Measurements from ENCODE around the gene SRP14.
"Not testable (repeated sequence)": the region's sequence is repeated elsewhere in the genome, so short reads cannot be mapped to it uniquely, and the experiment has no call there.

SRP14 gene

DNA sequence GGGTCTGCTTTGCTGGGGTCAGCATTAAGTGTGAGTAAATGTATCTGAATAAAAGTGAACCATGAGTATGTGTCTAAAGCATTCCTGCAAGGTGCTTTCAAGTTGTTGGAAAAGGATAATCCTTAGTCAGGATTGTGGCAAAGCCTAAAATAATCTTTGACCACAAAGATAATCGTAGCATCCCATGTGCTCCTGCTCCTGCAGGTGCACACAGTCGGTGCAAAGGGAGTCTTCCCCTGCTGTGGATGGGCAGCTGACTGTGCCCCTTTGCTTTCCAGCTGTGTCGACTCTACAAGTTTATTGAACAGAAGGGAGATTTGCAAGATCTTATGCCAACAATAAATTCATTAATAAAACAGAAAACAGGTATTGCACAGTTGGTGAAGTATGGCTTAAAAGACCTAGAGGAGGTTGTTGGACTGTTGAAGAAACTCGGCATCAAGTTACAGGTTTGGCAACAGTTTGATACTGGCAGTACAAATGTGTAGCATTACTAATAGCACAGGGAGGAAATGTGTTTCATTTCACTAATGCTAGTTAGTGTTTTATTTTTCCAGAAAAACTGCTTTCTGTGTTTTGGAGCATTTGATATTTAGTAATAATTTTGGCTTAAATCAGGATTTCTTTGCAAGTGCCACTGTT, 22.6 kb downstream of the SRP14 start:
- no peak for DNase-seq

DNA sequence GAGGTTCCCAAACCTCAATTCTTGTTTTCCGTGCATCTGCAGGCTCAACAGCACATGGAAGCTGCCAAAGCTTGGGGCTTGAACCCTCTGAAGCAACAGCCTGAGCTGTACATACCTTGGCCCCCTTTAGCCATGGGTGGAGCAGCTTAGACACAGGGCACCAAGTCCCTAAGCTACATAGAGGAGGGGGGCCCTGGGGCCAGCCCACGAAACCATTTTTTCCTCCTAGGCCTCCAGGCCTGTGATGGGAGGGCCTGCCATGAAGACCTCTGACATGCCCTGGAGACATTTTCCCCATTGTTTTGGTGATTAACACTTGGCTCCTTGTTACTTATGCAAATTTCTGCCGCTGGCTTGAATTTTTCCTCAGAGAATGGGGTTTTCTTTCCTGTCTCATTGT, 24.6 kb downstream of the SRP14 start:
- no peak for DNase-seq

DNA sequence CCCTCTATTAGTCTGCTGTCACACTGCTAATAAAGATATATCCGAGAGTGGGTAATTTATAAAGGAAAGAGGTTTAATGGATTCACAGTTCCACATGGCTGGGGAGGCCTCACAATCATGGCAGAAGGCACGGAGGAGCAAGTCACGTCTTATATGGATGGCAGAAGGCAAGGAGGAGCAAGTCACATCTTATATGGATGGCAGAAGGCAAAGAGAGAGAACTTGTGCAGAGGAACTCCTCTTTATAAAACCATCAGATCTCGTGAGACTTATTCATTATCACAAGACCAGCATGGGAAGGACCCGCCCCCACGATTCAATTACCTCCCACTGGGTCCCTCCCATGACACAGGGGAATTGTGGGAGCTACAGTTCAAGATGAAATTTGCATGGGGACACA, 25.6 kb downstream of the SRP14 start:
- DNase-seq = not testable (repeated sequence)

DNA sequence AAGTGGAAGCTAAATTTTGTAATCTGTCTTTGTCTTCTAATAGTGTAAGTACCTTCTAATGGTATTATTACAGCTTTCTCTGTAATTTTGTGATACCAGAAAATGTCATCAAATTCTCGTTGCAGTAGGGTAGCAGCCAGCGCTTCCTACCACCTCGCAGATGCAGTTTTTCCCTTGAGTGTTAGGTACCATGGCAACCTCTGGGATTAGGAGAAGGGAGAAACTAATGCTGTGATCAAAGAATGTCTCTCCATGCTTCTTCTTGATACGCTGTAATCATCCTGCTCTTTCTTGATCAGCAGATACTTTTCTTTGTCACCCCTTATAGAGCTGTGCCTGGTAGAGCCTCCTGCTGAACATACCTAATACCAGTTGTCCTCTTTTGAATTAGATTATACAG, 27.7 kb downstream of the SRP14 start:
- DNase-seq = no peak

DNA sequence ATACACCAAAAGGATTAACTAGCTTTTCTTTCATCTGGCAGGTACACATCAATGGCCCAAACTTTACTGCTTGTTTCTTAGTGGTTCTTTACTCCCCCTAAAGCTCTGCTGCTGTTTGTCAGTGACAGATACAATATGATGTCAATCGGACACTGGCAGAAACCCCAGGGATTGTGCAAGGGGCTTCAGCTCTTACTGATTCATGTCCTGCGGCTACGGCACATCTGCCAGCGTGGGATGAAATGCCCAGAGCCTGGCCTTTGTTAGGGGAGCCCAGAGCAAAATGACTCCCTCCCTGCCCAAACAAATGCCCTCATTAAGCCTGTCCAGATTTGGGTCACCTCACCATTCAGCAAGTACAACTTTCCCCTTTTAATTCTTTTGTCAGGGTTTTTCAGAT, 28.3 kb downstream of the SRP14 start:
- no peak for DNase-seq

DNA sequence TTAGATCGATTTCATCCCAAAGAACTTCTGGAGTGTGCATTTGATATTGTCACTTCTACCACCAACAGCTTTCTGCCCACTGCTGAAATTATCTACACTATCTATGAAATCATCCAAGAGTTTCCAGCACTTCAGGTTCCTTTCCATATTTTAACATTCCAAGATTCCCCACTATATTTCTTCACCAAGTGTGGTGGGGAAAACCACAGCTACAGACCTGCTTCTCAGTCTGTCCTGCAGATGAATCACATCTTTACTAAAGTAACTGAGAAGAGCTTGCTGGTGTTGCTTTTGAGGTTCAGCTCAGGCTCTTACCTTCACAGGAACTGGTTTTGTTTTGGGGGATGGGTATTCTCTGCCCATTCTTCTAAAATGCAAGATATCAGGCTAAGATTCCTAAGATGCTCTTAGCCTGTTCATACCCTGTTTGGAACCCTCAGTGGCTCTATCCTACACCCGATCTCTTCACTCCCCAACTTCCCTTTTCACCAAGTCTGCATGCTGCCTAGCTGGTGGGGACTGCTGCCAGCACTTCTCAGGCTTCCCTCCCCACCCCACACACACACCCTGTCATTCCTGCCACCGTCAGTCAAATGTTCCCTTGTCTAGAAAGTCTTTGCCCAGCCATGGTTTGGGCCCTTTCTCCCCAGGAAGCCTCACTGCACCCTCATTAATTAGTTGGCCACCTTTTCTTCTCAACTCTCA, 30.8 kb downstream of the SRP14 start:
- DNase-seq = no peak

DNA sequence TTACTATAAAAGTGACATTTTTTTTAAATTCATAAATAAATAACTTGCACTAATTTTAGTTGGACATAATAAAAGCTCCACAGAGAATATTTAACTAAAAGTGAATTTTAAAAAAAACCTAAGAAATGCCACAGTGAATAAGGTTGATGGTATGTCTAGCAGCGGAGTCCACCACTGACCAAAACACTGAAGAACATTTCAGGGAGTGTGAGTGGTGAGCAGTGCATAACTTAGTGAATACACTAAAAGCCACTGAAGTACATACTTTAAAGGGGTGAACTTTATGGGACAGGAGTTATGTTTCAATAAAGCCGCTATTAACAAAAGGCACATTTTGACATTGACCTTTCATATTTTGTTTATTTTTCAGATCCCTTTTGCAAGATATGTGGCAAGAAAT, 32.3 kb downstream of the SRP14 start:
- no peak for DNase-seq

DNA sequence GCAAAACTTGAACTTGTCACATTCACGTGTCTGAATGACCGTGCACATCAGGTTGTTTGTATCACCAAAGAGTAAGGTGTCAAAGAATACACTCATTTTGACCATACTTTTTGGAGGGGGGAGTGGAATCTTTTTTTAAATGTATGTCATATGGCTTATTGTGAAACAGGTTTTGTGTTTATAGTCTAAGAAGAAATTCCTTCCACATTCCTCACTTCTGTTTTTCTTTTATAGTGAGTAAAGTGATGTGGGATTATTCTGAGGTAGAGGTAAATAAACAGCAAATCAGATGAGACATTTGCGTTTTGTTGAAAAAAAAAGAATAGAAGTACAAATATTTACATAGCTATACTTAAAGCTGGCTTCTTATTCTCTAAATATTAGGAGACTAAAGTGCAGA, 33.0 kb downstream of the SRP14 start:
- no peak for DNase-seq

DNA sequence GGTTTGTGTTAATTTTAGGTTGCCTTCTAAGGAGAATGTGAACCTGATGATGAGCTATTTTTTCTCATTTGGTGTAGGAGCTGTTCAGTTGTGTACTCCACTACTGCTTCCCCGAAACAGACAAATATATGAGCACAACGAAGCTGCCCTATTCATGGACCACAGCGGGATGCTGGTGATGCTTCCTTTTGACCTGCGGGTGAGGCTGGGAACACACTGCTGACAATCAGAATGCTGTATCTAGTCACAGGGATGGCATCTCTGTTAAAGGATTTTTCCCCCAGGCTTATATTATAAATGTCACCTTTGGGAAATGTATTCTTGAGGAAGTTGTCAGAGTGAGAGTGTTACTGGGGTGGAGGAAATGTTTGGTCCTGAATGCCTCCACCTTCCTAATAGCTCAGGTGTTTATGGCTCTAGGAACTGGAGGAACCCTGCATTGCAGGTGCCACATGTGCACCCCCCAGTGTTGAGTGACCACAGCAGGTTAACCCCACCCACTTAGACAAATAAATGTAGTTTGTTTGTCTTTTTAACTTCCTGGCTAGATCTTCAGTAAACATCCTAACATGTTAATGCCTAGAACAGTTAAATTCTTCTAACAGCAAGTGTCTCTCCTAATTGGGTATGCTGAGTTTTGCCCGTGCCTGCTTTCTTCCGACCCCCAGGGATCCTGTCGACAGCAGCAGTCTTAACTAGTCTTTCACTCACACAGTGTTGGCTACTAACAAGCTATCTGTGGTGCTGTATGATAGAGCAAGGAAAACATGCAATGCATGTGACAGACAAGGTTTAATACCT, 35.7 kb downstream of the SRP14 start:
- DNase-seq = no peak

DNA sequence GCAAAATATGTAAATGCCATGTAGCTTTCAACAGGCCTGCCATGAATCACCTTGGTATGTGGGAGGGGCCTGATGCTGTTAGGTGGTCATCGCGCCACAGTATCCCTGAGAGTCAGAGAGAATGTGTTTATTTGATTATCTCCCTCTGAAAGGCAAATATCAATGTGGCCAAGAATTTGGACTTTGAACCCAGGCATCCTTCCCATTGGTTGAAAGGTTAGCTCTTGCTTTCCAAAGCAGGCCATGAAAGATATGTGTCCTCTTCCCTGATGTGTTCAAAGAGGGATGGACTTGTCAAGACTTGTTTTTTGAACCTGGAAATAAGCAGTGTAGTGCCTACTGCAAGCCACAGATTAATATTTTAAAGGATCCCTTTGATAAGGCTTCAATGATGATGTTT, 36.7 kb downstream of the SRP14 start:
- DNase-seq = no peak

DNA sequence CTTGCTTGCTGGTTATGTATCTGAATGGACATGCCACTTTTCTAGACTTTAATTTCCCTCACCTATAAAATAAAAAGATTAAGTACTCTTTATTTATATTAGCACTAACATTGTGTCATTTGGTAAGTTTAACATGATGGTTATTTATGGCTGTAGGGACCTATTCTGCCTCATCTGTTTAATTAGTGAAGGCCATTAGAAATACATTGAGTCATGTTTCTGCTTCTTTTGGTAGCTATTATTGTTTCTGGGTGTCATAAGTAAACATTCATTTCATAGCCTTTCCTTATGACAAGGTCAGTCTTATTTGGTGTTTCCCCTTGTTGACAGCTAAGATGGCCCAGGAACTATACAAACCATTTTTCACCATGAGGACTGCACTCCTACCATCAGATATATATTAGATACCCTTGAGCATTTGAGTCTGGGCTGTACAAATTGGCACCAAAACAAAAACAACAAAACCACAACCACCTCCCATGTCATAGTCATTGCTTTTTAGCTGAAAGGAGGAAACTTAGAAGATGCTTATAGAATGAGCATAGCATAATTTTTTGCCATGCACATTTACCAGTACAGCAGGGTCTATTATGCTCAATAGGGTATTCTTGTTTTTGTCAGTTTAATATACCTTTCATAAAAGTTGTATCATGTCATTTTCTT, 39.3 kb downstream of the SRP14 start:
- no peak for DNase-seq

DNA sequence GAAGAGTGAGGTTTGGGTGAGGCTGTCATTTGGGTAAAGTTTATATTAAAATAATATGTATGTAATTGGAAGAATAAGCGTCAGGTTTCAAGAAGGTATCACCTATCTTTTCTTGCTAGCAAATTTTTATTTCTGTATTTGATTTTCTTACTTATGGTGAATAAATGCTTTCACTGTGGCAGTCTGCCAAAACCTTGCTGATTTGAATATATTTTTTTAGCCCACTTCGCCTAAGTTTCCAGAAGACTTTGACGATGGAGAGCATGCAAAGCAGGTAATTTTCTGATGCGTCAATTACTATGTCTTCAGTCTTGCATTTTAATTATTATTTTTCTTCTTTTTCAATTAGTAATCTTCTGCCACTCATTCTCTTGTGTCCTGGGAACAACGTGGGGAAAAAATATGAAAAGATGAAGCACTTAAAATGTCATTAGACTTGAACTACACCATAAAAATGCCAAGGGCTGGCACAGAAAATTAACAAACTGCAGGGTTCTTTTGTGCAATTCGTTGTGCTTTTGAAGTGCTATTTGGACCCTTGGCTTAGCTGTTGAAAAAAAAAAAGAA, 40.4 kb downstream of the SRP14 start:
- no peak for DNase-seq

DNA sequence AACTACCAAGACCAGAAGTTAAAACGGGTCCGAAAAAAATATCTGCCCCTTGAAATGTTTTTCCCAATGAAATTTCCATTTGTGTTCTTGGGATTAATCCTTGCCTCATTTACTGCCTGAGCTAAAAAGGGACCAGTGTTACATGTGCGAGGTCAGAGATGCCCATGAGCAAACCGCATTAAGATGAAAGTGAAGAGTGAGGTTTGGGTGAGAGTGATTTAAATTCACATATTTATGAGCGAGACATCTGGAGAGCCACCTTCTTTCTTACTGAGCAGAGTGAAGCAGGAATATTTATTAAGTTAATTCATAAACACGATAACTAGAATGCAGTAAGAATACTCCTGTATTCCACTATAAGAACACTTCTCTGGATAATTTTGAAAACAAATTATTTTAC, 41.3 kb downstream of the SRP14 start:
- no peak for DNase-seq

DNA sequence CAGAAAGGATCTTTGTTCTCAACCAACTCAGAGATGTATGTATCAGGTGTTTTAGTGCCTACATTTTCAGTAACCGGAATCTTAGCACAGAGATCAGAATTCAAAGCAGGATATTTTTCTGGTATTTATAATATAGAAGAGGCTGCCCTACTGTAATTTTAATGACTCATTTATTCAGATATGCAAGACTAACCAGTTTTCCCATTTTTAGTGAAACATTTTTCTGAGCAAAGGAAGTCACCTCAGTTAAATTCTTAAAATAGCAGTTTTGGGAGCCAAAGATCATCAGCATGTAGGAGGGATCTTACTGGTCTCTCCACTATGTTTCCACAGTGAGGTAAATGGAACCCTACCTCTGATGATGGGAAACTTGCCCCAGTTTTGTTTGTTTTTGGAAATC, 42.0 kb downstream of the SRP14 start:
- no peak for DNase-seq

DNA sequence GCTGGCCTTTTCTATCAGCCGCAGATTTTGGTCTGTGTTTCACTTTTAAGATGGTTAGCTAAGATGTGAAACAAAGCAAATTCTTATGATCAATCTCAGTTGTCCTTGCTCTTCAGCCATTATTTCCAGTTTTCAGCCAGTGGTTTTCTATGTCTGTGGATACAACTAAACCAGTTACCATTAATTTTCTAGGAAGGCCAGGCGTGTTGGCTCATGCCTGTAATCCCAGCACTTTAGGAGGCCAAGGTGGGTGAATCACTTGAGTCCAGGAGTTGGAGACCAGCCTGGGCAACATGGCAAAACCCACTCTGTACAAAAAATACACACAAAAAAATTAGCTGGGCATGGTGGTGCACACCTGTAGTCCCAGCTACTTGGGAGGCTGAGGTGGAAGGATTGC, 42.8 kb downstream of the SRP14 start:
- not testable (repeated sequence) for DNase-seq

DNA sequence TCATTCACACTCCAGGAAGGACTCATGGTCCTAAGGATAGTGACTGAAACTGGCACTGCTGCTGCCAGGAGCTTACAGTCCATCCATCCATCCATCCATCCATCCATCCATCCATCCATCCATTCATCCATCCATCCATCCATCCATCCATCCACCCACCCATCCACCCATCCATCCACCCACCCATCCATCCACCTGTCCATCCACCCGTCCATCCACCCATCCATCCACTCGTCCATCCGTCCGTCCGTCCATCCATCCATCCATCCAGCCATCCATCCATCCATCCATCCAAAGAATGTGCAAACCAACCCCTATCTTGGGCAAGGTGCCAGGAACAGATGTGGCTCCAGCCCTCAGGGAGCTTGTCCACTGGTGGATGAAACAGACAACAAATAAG, 46.0 kb downstream of the SRP14 start:
- DNase-seq = not testable (repeated sequence)

DNA sequence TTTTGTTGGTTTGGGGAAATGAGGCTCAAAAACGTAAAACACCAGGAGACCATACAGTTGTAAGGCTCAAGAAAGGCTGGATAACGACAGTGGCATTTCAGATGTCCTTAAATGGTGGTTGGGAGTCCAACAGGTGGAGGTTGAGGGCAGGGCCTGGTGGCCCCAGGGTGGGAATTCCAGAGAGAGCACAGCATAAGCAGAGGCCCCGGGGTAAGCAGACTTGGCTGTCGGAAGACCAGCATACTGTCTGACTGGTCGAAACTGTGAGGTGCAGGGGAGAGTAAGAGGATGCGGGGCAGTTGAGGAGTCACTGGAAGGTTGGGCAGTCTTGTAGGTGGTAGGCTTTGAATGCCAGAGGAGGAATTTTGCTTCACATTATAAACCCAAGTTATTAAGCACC, 48.3 kb downstream of the SRP14 start:
- DNase-seq = no peak

DNA sequence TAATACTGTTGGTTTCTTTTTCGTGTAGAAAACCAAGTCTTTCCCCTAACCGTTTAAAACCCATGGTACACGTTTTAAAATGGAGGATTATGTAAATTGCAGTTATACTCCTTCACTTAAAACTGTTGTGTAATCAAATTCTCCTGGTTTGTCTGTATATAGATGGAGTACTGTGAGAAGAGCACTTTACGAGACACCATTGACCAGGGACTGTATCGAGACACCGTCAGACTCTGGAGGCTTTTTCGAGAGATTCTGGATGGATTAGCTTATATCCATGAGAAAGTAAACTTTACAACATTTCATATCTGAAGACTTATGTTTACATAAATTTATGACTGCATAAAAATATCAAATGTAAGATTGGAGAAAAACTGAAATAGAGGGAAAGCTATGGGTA, 51.2 kb downstream of the SRP14 start:
- no peak for DNase-seq
